Fibroblast of lung (primary cell): ENCODE measurements around the gene LTN1. TPM values are rescaled to one million over a fixed set of nuclear protein-coding genes. Genes with fewer than 3 reads are reported as not detected.

Experiments
- DNase-seq, 2 donors: peaks; one replicate each; pipeline versions ENCODE4 v3.0.0 to v3.0.0-alpha.2; 2010; ENCODE audit warnings: low read depth in 2 of 2
- H2AFZ ChIP-seq: 2 replicates; pipeline ENCODE4 v1.5.1; 2012; ENCODE audit warnings: low read length, control low read depth, inconsistent platforms
- H3K27ac ChIP-seq: 2 replicates; pipeline ENCODE4 v1.5.1; 2011; ENCODE audit warnings: low read length, control low read depth; ENCODE audit not compliant: insufficient read depth
- H3K27me3 ChIP-seq: 2 replicates; pipeline ENCODE4 v1.5.1; 2011; ENCODE audit warnings: mild to moderate bottlenecking, low read length; ENCODE audit not compliant: control insufficient read depth, insufficient read depth
- H3K36me3 ChIP-seq: 2 replicates; pipeline ENCODE4 v1.5.1; 2011; ENCODE audit warnings: low read length; ENCODE audit not compliant: control insufficient read depth, insufficient read depth
- H3K4me1 ChIP-seq: 2 replicates; pipeline ENCODE4 v1.5.1; 2011; ENCODE audit warnings: low read length; ENCODE audit not compliant: control insufficient read depth, insufficient read depth; ENCODE audit errors: extremely low read depth
- H3K4me2 ChIP-seq: 2 replicates; pipeline ENCODE4 v1.5.1; 2011; ENCODE audit warnings: low read length, control low read depth; ENCODE audit not compliant: insufficient read depth; ENCODE audit errors: extremely low read depth
- H3K4me3 ChIP-seq, 4 experiments: fragments of 200-600 bp in 1 of 4; sonication (generic) in 1 of 4; replicated peaks in 1 of 4; 2 replicates each; pipeline ENCODE4 v1.5.1; 2011 to 2016; ENCODE audit warnings: low read length in 4 of 4, low read depth in 3 of 4, mild to moderate bottlenecking in 3 of 4, control low read depth in 2 of 4, inconsistent platforms in 1 of 4, mixed read lengths in 1 of 4; ENCODE audit not compliant: insufficient read depth in 1 of 4; ENCODE audit errors: control extremely low read depth in 1 of 4
- H3K79me2 ChIP-seq: 2 replicates; pipeline ENCODE4 v1.5.1; 2012; ENCODE audit warnings: mild to moderate bottlenecking, low read length, inconsistent platforms; ENCODE audit not compliant: control insufficient read depth, insufficient read depth
- H3K9ac ChIP-seq: 2 replicates; pipeline ENCODE4 v1.5.1; 2011; ENCODE audit warnings: mild to moderate bottlenecking, low read length, control low read depth; ENCODE audit not compliant: insufficient read depth
- H3K9me3 ChIP-seq: 2 replicates; pipeline ENCODE4 v1.5.1; 2012; ENCODE audit warnings: low read depth, low read length; ENCODE audit not compliant: control insufficient read depth, insufficient read depth
- H4K20me1 ChIP-seq: 2 replicates; pipeline ENCODE4 v1.5.1; 2011; ENCODE audit warnings: low read length; ENCODE audit not compliant: control insufficient read depth, insufficient read depth; ENCODE audit errors: extremely low read depth
- CTCF ChIP-seq, 2 donors: IDR thresholded peaks in 1 of 2; conservative IDR thresholded peaks in 1 of 2; 1 replicate in 1 of 2; 2 replicates in 1 of 2; pipeline ENCODE4 v1.5.1; 2011 to 2012; ENCODE audit warnings: low read length in 2 of 2, control low read depth in 1 of 2, inconsistent platforms in 1 of 2, low read depth in 1 of 2, mild to moderate bottlenecking in 1 of 2
- EZH2 ChIP-seq: IDR thresholded peaks from 2 replicates; pipeline ENCODE4 v1.5.1; 2012; ENCODE audit warnings: low read length, control low read depth, mild to moderate bottlenecking; ENCODE audit errors: missing control alignments
- polyA plus RNA-seq, 2 donors: library from polyadenylated mRNA; depleted of rRNA in 1 of 2; stranded (reverse) in 1 of 2; unstranded in 1 of 2; fragments of >200 nt; gene quantifications; 2 replicates each; pipeline ENCODE4 v1.2.1, GENCODE V29; 2011 to 2012; ENCODE audit warnings: missing spikeins in 1 of 2
- total RNA-seq: library from RNA; depleted of rRNA; stranded (reverse); fragments of >200 nt; gene quantifications from 2 replicates; pipeline ENCODE4 v1.2.1, GENCODE V29; 2014

LTN1 gene
- total and polyA plus RNA-seq, 2 donors (not counting 1 experiment from before 2014, with no cell fraction given): 12.6 to 22.3 TPM

GRCh38 chr21:29005696-29006095, 13.0 kb upstream of the LTN1 start:
- H3K27me3 ChIP-seq: no peaks in the 10 kb centered on the region
- no peaks in the 10 kb centered on the region for H4K20me1 ChIP-seq
- no peak overlapping the region for H3K4me3 ChIP-seq
- no peaks in the 10 kb centered on the region for H3K36me3 ChIP-seq
- H3K9me3 ChIP-seq: no peaks in the 10 kb centered on the region
- no peak for DNase-seq
- no peak overlapping the region for H3K27ac ChIP-seq
- TF ChIP-seq CTCF (conservative IDR thresholded peaks at IDR 0.05 in 1 of 2, IDR thresholded peaks at IDR 0.05 in 1 of 2; ENCODE audit: low read depth in 1 of 2, low read length in 2 of 2) (no peak), EZH2 (no peak)
- H3K9ac ChIP-seq: no peak overlapping the region
- H3K4me1 ChIP-seq: no peaks in the 10 kb centered on the region
- no peaks in the 10 kb centered on the region for H3K79me2 ChIP-seq
- H3K4me2 ChIP-seq: no peak overlapping the region
- no peak overlapping the region for H2AFZ ChIP-seq

- H3K4me1 ChIP-seq: no peaks in the 10 kb centered on the region
- TF ChIP-seq EZH2 (no peak), CTCF (conservative IDR thresholded peaks at IDR 0.05 in 1 of 2, IDR thresholded peaks at IDR 0.05 in 1 of 2; ENCODE audit: low read depth in 1 of 2, low read length in 2 of 2) (no peak)
- H3K36me3 ChIP-seq: no peaks in the 10 kb centered on the region
- peak overlapping the region; percentile 91 for H2AFZ ChIP-seq
- no peaks in the 10 kb centered on the region for H3K79me2 ChIP-seq
- peak overlapping the region; percentile 98 for H3K4me2 ChIP-seq
- no peaks in the 10 kb centered on the region for H3K9me3 ChIP-seq
- H4K20me1 ChIP-seq: no peaks in the 10 kb centered on the region
- no peaks in the 10 kb centered on the region for H3K27me3 ChIP-seq
- H3K27ac ChIP-seq: peak overlapping the region; percentile 97
- DNase-seq: peak; percentile 98
- H3K9ac ChIP-seq: peak overlapping the region; percentile 89
- peak overlapping the region; percentile 55 to 97 (median 72) for H3K4me3 ChIP-seq
These were observed 9.9 kb upstream of the LTN1 start for GRCh38 chr21:29002442-29003144.

- H3K9me3 ChIP-seq: no peaks in the 10 kb centered on the region
- no peaks in the 10 kb centered on the region for H3K27me3 ChIP-seq
- no peak overlapping the region for H3K9ac ChIP-seq
- peak overlapping the region; percentile 14 to 96 (median 44) for H3K4me3 ChIP-seq
- no peaks in the 10 kb centered on the region for H3K4me1 ChIP-seq
- peak overlapping the region; percentile 87 for H3K27ac ChIP-seq
- H4K20me1 ChIP-seq: no peaks in the 10 kb centered on the region
- DNase-seq: no peak
- peaks cover 34% of the 10 kb centered on the region for H3K79me2 ChIP-seq
- no peaks in the 10 kb centered on the region for H3K36me3 ChIP-seq
- H2AFZ ChIP-seq: peak overlapping the region; percentile 75
- peak overlapping the region; percentile 68 for H3K4me2 ChIP-seq
- TF ChIP-seq CTCF (conservative IDR thresholded peaks at IDR 0.05 in 1 of 2, IDR thresholded peaks at IDR 0.05 in 1 of 2; ENCODE audit: low read depth in 1 of 2, low read length in 2 of 2): no peak
- no peak for TF ChIP-seq EZH2
These were observed 584 bp upstream of the LTN1 start for GRCh38 chr21:28993293-28993629.
